Ishikawa (cell line): ENCODE measurements around the gene GSTA2.

Experiments
- CEBPB ChIP-seq: IDR thresholded peaks from 2 replicates; pipeline ENCODE4 v1.6.1; 2012
- CREB1 ChIP-seq: IDR thresholded peaks from 2 replicates; pipeline ENCODE4 v1.6.1; 2012; ENCODE audit warnings: low read depth
- EGR1 ChIP-seq: IDR thresholded peaks from 2 replicates; pipeline ENCODE4 v1.6.1; 2012
- EP300 ChIP-seq: IDR thresholded peaks from 2 replicates; pipeline ENCODE4 v1.6.1; 2012; ENCODE audit warnings: borderline replicate concordance
- FOXM1 ChIP-seq: IDR thresholded peaks from 2 replicates; pipeline ENCODE4 v1.6.1; 2012; ENCODE audit warnings: low read depth, borderline replicate concordance
- NFIC ChIP-seq: IDR thresholded peaks from 2 replicates; pipeline ENCODE4 v1.6.1; 2012
- RAD21 ChIP-seq: IDR thresholded peaks from 2 replicates; pipeline ENCODE4 v1.6.1; 2012; ENCODE audit warnings: low read depth
- TAF1 ChIP-seq: IDR thresholded peaks from 2 replicates; pipeline ENCODE4 v1.6.1; 2012; ENCODE audit warnings: low read depth, mild to moderate bottlenecking
- TCF12 ChIP-seq: IDR thresholded peaks from 2 replicates; pipeline ENCODE4 v1.6.1; 2012; ENCODE audit warnings: low read depth
- TEAD4 ChIP-seq: IDR thresholded peaks from 2 replicates; pipeline ENCODE4 v1.6.1; 2012
- YY1 ChIP-seq: IDR thresholded peaks from 2 replicates; pipeline ENCODE4 v1.6.1; 2012; ENCODE audit warnings: low read depth
- ZBTB7A ChIP-seq: IDR thresholded peaks from 2 replicates; pipeline ENCODE4 v1.6.1; 2012; ENCODE audit warnings: low read depth
- TF ChIP-seq, protein P1 (sequence below): IDR thresholded peaks from 2 replicates; pipeline ENCODE4 v1.6.1; 2012
- TF ChIP-seq, protein P2 (sequence below): IDR thresholded peaks from 2 replicates; pipeline ENCODE4 v1.6.1; 2012; ENCODE audit warnings: low read depth, mild to moderate bottlenecking
- TF ChIP-seq, protein P3 (sequence below): IDR thresholded peaks from 2 replicates; pipeline ENCODE4 v1.6.1; 2012

GSTA2 gene

DNA sequence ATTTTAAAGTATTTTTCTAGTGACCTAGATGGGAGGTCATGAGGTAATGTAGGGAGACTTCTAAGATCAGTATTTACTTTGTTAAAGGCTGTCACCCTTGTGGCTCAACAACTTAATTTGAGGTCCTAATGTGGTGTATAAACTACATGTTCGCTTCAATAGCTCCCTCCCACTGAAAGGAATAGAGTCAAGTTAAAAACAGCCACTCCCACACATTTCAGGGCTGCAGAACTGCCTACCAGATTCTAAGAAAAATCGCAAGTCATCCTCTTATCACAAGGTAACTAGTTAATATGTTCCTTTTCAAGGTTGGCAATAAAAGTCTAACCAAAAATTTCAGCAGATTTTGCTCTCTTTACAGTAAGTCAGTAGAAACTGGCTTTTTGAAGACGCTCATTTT, 25.2 kb upstream of the GSTA2 start:
- no peak for TF ChIP-seq CEBPB
- no peak for TF ChIP-seq EP300
- no peak for TF ChIP-seq YY1
- TF ChIP-seq CREB1 = no peak
- TF ChIP-seq, protein P1, sequence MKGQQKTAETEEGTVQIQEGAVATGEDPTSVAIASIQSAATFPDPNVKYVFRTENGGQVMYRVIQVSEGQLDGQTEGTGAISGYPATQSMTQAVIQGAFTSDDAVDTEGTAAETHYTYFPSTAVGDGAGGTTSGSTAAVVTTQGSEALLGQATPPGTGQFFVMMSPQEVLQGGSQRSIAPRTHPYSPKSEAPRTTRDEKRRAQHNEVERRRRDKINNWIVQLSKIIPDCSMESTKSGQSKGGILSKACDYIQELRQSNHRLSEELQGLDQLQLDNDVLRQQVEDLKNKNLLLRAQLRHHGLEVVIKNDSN = no peak
- no peak for TF ChIP-seq TEAD4
- no peak for TF ChIP-seq NFIC
- no peak for TF ChIP-seq EGR1
- TF ChIP-seq, protein P2, sequence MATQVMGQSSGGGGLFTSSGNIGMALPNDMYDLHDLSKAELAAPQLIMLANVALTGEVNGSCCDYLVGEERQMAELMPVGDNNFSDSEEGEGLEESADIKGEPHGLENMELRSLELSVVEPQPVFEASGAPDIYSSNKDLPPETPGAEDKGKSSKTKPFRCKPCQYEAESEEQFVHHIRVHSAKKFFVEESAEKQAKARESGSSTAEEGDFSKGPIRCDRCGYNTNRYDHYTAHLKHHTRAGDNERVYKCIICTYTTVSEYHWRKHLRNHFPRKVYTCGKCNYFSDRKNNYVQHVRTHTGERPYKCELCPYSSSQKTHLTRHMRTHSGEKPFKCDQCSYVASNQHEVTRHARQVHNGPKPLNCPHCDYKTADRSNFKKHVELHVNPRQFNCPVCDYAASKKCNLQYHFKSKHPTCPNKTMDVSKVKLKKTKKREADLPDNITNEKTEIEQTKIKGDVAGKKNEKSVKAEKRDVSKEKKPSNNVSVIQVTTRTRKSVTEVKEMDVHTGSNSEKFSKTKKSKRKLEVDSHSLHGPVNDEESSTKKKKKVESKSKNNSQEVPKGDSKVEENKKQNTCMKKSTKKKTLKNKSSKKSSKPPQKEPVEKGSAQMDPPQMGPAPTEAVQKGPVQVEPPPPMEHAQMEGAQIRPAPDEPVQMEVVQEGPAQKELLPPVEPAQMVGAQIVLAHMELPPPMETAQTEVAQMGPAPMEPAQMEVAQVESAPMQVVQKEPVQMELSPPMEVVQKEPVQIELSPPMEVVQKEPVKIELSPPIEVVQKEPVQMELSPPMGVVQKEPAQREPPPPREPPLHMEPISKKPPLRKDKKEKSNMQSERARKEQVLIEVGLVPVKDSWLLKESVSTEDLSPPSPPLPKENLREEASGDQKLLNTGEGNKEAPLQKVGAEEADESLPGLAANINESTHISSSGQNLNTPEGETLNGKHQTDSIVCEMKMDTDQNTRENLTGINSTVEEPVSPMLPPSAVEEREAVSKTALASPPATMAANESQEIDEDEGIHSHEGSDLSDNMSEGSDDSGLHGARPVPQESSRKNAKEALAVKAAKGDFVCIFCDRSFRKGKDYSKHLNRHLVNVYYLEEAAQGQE = no peak
- no peak for TF ChIP-seq RAD21
- no peak for TF ChIP-seq TAF1
- TF ChIP-seq FOXM1 = no peak

DNA sequence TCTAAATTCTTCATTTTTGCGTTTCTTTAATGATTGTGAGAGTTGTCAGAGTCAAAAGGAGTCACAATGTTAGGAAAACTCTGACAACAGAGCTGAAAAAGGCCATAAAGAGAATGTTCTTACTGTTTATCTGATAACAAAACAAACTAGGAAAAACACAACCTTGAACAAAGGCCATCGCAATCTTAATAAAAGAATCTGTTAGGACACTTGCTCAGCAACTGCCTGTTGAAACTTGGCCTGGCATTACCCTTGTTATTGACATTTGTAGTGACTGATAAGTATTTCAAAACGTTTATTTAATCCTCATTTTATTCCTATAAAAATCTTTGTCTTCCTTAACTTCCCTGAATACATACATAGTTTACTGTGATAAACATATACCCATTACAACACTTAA, 24.6 kb upstream of the GSTA2 start:
- TF ChIP-seq NFIC (no peak), TAF1 (no peak), CREB1 (no peak), TEAD4 (no peak), ZBTB7A (no peak), TCF12 (no peak), RAD21 (no peak)
- TF ChIP-seq, protein P3, sequence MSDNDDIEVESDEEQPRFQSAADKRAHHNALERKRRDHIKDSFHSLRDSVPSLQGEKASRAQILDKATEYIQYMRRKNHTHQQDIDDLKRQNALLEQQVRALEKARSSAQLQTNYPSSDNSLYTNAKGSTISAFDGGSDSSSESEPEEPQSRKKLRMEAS = no peak
- TF ChIP-seq, protein P1 = no peak

DNA sequence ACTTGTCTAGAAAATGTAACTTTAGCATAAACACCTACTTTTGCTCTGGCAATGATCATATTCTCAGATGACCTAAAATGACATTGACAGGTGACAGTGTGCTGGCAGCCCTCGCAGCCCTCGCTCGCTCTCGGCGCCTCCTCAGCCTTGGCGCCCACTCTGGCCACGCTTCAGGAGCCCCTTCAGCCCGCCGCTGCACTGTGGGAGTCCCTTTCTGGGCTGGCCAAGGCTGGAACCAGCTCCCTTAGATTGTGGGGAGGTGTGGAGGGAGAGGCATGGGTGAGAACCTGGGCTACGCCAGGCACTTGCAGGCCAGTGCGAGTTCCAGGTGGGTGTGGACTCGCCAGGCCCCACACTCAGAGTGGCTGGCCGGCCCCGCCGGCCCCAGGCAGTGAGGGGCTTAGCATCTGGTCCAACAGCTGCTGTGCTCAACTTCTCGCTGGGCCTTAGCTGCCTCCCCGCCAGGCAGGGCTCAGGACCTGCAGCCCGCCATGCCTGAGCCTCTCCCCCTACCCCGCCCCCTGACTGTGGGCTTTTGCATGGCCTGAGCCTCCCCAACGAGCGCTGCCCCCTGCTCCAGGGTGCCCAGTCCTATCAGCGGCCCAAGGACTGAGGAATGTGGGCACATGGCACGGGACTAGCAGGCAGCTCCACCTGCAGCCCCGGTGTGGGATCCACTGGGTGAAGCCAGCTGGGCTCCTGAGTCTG, 23.1 kb upstream of the GSTA2 start:
- no peak for TF ChIP-seq CREB1
- TF ChIP-seq EGR1 = no peak
- TF ChIP-seq, protein P1 = no peak
- no peak for TF ChIP-seq FOXM1
- TF ChIP-seq CEBPB = no peak
- no peak for TF ChIP-seq TAF1
- TF ChIP-seq EP300 = no peak
- TF ChIP-seq ZBTB7A = no peak

DNA sequence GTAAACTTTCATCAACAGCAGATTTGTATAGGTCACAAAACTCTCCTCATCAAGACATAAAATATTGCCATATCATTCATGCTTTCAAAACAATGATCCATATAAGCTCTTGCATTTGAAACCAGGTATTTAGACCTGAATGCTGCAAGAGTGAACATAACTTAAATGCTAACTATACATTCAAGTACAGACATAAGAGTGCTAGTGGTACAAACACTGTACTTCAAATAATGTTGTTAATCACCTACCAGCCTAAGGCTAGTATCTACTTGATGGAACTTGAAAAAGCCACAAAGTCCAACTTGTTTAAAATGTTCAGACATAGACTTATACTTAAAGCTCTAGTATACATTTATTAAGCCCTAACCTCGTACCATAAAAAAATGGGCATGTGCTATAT, 16.0 kb upstream of the GSTA2 start:
- TF ChIP-seq, protein P2 = no peak
- TF ChIP-seq YY1 (no peak), FOXM1 (no peak)

DNA sequence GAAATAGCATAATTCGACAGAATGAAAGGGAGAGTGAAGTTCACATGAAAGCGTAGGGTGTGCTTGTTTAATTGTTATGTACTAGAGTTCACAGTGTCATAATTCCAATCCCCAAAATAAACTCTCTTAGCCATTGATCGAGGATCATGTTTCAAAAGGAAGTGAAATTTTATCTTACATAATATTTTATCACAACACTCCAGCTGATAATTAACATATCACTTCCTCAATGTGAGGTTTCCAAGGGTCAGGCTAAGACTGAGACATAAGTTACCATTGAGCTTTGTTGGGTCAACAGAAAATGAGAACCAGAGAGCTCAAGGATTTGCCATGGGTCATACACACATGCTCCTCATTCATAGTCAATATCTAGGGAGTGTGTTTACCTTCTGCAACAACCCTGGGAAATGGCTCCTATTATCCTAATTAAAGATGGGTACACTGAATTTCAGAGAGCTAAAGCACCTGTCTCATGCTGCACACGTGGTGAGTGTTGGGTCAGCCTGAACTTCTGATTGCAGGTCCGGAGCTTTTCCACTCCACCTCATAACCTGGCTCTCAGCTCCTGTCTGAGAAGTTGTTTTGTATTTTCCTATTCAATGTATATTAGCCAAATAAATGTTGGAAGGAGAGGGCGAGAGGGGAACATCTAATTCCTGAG, 3.0 kb downstream of the GSTA2 start:
- no peak for TF ChIP-seq EP300
- no peak for TF ChIP-seq CEBPB
- TF ChIP-seq FOXM1 = no peak
- TF ChIP-seq RAD21 = no peak
- TF ChIP-seq, protein P2 = no peak
- TF ChIP-seq CREB1 = no peak
